GM12878 (cell line): ENCODE measurements around the gene DHX32.

Experiments used
- CHD1 ChIP-seq: IDR thresholded peaks from 2 replicates; pipeline ENCODE4 v1.6.1; 2012; ENCODE audit warnings: low read depth, low read length, improper control_type of control experiment
- GABPA ChIP-seq: IDR thresholded peaks from 2 replicates; pipeline ENCODE4 v1.6.1; 2014; ENCODE audit warnings: antibody characterized with exemption, low read depth, mild to moderate bottlenecking, inconsistent platforms
- HCFC1 ChIP-seq: fragments of 150-350 bp; IDR thresholded peaks from 2 replicates; pipeline ENCODE4 v1.6.1; 2014; ENCODE audit warnings: low read length
- IKZF1 ChIP-seq: fragments of 450-650 bp; conservative IDR thresholded peaks from 2 replicates; pipeline ENCODE4 v1.6.1; 2017; ENCODE audit warnings: antibody characterized with exemption, mild to moderate bottlenecking
- POLR2A ChIP-seq: IDR thresholded peaks from 2 replicates; pipeline ENCODE4 v1.6.1; 2011; ENCODE audit warnings: low read depth, mild to moderate bottlenecking, low read length
- RAD21 ChIP-seq: IDR thresholded peaks from 2 replicates; pipeline ENCODE4 v1.6.1; 2011; ENCODE audit warnings: mild to moderate bottlenecking, low read depth, low read length, moderate library complexity; ENCODE audit not compliant: insufficient read depth
- TCF12 ChIP-seq: IDR thresholded peaks from 2 replicates; pipeline ENCODE4 v1.6.1; 2011; ENCODE audit warnings: low read depth, mild to moderate bottlenecking, low read length
- TF ChIP-seq, protein P1 (sequence below): IDR thresholded peaks from 2 replicates; pipeline ENCODE4 v1.6.1; 2011; ENCODE audit warnings: borderline replicate concordance, low read depth, mild to moderate bottlenecking, moderate library complexity, low read length; ENCODE audit not compliant: insufficient read depth, poor library complexity, severe bottlenecking
- TF ChIP-seq, protein P2 (sequence below): fragments of 450-650 bp; formaldehyde crosslinking; IDR thresholded peaks from 2 replicates; pipeline ENCODE4 v1.4.0; 2022; ENCODE audit warnings: mild to moderate bottlenecking, moderate library complexity
- TF ChIP-seq, protein P3 (sequence below), 3 experiments: IDR thresholded peaks in 2 of 3; conservative IDR thresholded peaks in 1 of 3; 2 replicates each; pipeline ENCODE4 v1.5.1; 2011; ENCODE audit warnings: low read depth in 3 of 3, low read length in 3 of 3, mild to moderate bottlenecking in 3 of 3, control low read depth in 2 of 3, moderate library complexity in 2 of 3, inconsistent platforms in 1 of 3, mixed read lengths in 1 of 3; ENCODE audit not compliant: control insufficient read depth in 2 of 3, insufficient read depth in 1 of 3; ENCODE audit errors: extremely low read depth in 1 of 3

DNA sequence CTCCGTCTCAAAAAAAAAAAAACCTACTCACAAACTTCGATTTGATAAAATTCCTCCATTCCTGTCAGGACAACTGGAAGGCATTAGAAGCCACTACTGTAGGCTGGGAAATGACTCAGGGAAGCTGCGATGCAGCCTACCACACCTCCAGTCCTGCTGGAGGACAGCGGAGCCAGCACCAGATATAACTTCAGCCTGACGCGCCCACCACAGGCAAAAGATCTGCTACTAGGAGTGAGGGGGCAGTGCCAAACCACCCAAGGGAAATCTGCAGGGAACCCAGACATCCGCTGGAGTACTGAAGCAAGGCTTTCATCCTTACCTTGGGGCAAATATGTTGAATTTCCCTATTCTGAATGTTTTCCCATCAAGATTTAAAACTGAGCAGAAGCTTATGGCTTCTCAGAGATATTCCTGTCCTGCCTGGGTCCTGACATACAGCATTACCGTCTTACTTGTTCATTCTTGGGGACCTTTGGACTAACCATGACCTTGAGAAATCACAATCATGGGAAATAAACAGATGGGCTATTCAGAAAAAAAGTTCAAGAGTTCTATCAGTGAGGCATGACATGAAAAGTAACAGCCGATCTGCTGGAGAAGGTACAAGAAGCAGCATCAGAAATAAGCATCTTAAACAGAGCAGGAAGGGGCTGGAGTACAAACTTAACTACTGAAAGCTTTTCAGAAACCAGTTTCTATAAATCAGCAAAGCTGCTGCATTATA, 37.3 kb downstream of the DHX32 start:
- TF ChIP-seq POLR2A = no peak
- no peak for TF ChIP-seq RAD21
- no peak for TF ChIP-seq GABPA
- no peak for TF ChIP-seq IKZF1
- no peak for TF ChIP-seq TCF12
- TF ChIP-seq, protein P1, sequence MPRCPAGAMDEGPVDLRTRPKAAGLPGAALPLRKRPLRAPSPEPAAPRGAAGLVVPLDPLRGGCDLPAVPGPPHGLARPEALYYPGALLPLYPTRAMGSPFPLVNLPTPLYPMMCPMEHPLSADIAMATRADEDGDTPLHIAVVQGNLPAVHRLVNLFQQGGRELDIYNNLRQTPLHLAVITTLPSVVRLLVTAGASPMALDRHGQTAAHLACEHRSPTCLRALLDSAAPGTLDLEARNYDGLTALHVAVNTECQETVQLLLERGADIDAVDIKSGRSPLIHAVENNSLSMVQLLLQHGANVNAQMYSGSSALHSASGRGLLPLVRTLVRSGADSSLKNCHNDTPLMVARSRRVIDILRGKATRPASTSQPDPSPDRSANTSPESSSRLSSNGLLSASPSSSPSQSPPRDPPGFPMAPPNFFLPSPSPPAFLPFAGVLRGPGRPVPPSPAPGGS = no peak
- TF ChIP-seq, protein P2, sequence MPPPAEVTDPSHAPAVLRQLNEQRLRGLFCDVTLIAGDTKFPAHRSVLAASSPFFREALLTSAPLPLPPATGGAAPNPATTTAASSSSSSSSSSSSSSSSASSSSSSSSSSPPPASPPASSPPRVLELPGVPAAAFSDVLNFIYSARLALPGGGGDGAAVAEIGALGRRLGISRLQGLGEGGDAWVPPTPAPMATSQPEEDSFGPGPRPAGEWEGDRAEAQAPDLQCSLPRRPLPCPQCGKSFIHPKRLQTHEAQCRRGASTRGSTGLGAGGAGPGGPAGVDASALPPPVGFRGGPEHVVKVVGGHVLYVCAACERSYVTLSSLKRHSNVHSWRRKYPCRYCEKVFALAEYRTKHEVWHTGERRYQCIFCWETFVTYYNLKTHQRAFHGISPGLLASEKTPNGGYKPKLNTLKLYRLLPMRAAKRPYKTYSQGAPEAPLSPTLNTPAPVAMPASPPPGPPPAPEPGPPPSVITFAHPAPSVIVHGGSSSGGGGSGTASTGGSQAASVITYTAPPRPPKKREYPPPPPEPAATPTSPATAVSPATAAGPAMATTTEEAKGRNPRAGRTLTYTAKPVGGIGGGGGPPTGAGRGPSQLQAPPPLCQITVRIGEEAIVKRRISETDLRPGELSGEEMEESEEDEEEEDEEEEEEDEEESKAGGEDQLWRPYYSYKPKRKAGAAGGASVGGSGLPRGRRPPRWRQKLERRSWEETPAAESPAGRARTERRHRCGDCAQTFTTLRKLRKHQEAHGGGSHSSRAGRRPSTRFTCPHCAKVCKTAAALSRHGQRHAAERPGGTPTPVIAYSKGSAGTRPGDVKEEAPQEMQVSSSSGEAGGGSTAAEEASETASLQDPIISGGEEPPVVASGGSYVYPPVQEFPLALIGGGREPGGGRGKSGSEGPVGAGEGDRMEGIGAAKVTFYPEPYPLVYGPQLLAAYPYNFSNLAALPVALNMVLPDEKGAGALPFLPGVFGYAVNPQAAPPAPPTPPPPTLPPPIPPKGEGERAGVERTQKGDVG (CRISPR knock-in tag) = no peak
- TF ChIP-seq CHD1 = no peak
- TF ChIP-seq, protein P3, sequence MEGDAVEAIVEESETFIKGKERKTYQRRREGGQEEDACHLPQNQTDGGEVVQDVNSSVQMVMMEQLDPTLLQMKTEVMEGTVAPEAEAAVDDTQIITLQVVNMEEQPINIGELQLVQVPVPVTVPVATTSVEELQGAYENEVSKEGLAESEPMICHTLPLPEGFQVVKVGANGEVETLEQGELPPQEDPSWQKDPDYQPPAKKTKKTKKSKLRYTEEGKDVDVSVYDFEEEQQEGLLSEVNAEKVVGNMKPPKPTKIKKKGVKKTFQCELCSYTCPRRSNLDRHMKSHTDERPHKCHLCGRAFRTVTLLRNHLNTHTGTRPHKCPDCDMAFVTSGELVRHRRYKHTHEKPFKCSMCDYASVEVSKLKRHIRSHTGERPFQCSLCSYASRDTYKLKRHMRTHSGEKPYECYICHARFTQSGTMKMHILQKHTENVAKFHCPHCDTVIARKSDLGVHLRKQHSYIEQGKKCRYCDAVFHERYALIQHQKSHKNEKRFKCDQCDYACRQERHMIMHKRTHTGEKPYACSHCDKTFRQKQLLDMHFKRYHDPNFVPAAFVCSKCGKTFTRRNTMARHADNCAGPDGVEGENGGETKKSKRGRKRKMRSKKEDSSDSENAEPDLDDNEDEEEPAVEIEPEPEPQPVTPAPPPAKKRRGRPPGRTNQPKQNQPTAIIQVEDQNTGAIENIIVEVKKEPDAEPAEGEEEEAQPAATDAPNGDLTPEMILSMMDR (IDR thresholded peaks at IDR 0.05 in 2 of 3, conservative IDR thresholded peaks at IDR 0.05 in 1 of 3; ENCODE audit: control insufficient read depth in 2 of 3, extremely low read depth in 1 of 3, insufficient read depth in 1 of 3, low read depth in 3 of 3, low read length in 3 of 3) = no peak
- TF ChIP-seq HCFC1 = no peak
